A549 (cell line): ENCODE data around the gene LRRC73.

Experiments used
- CTCF ChIP-seq: fragments of >200 bp; sonication (Bioruptor Twin); formaldehyde crosslinking; IDR thresholded peaks from 3 replicates; pipeline ENCODE4 v1.5.1; 2016
- ELK1 ChIP-seq: fragments of 150-350 bp; IDR thresholded peaks from 2 replicates; pipeline ENCODE4 v1.6.1; 2014; ENCODE audit warnings: low read depth, mild to moderate bottlenecking, low read length
- ESRRA ChIP-seq: fragments of 150-350 bp; IDR thresholded peaks from 2 replicates; pipeline ENCODE4 v1.6.1; 2014; ENCODE audit warnings: mild to moderate bottlenecking, low read length, borderline replicate concordance
- PBX3 ChIP-seq: IDR thresholded peaks from 2 replicates; pipeline ENCODE4 v1.6.1; 2012
- POLR2A ChIP-seq: IDR thresholded peaks from 2 replicates; pipeline ENCODE4 v1.6.1; 2012; ENCODE audit warnings: mild to moderate bottlenecking, low read length
- RARB ChIP-seq: fragments of 250-450 bp; sonication (Bioruptor Pico); IDR thresholded peaks from 2 replicates; pipeline ENCODE4 v1.8.0; 2021; ENCODE audit warnings: mild to moderate bottlenecking, moderate library complexity
- RFX5 ChIP-seq: fragments of 450-650 bp; IDR thresholded peaks from 2 replicates; pipeline ENCODE4 v1.7.1; 2014; ENCODE audit warnings: antibody characterized with exemption, mild to moderate bottlenecking, moderate library complexity

- TF ChIP-seq CTCF (no peak), RFX5 (no peak), ESRRA (no peak), ELK1 (no peak), RARB (CRISPR knock-in tag) (no peak), PBX3 (no peak), POLR2A (no peak)
These were observed 34.3 kb upstream of the LRRC73 start for GRCh38 chr6:43544461-43544860.
